Prostate gland (tissue), 2 donors: Measurements from ENCODE around the gene PRKAR1B. TPM values are rescaled to one million over a fixed set of nuclear protein-coding genes. Genes with fewer than 3 reads are reported as not detected.

ENCODE experiments used
- DNase-seq: peaks from one replicate; pipeline ENCODE4 v3.0.0-alpha.2; 2019; ENCODE audit warnings: low spot score
- H3K27ac ChIP-seq, 2 donors: fragments of 200-600 bp; sonication (generic); 2 replicates each; pipeline ENCODE4 v1.5.1; 2017 to 2019
- H3K27me3 ChIP-seq: fragments of 200-600 bp; sonication (generic); replicated peaks from 2 replicates; pipeline ENCODE4 v1.5.1; 2019; ENCODE audit not compliant: insufficient read depth
- H3K36me3 ChIP-seq, 2 donors: fragments of 200-600 bp; sonication (generic); 1 replicate in 1 of 2; 2 replicates in 1 of 2; pipeline versions ENCODE4 v1.5.1 to v1.8.1; 2017 to 2019
- H3K4me1 ChIP-seq: fragments of 200-600 bp; sonication (generic); replicated peaks from 2 replicates; pipeline ENCODE4 v1.5.1; 2019
- H3K4me3 ChIP-seq, 2 donors: fragments of 200-600 bp; sonication (generic); 2 replicates each; pipeline ENCODE4 v1.5.1; 2017 to 2019
- H3K9me3 ChIP-seq: fragments of 200-600 bp; sonication (generic); 2 replicates; pipeline ENCODE4 v1.5.1; 2017
- CTCF ChIP-seq, 4 experiments: fragments of 200-600 bp in 2 of 4; fragments of 450-650 bp in 2 of 4; sonication (generic) in 2 of 4; IDR thresholded peaks; 1 replicate in 3 of 4; 2 replicates in 1 of 4; pipeline ENCODE4 v1.5.1; 2016 to 2019; ENCODE audit warnings: antibody characterized with exemption in 4 of 4, mild to moderate bottlenecking in 2 of 4, moderate library complexity in 2 of 4
- POLR2A ChIP-seq: fragments of 450-650 bp; IDR thresholded peaks from one replicate; pipeline ENCODE4 v1.6.1; 2016; ENCODE audit warnings: antibody characterized with exemption, mild to moderate bottlenecking
- POLR2AphosphoS5 ChIP-seq: sonication (generic); formaldehyde crosslinking; IDR thresholded peaks from one replicate; pipeline ENCODE4 v1.6.1; 2017; ENCODE audit warnings: antibody characterized with exemption
- WGBS: methylation state at CpG from one replicate; pipeline ENCODE4 v1.1.5; 2018; 5-methylcytosine and 5-hydroxymethylcytosine counted together
- intact Hi-C: fragments of 100-400 bp; cut with DNase I; formaldehyde crosslinking; loops from one replicate; pipeline ENCODE4 v1.14.2; 2022
- total RNA-seq, 2 donors: library from RNA; depleted of rRNA; stranded (reverse); fragments of >200 nt; gene quantifications; one replicate each; pipeline ENCODE4 v1.1.0, GENCODE V29; 2016

PRKAR1B gene
- total RNA-seq, 2 donors from 2014 or later = 20.2 to 44.8 TPM

GRCh38 chr7:728602-729001, 1.5 kb upstream of the PRKAR1B start:
- H3K27ac ChIP-seq = no peak overlapping the region
- H3K27me3 ChIP-seq = no peaks in the 10 kb centered on the region
- intact Hi-C loops = no loop called here
- DNase-seq = no peak
- 90% methylated on average over 9 of the region's 9 CpGs for WGBS
- H3K4me1 ChIP-seq = peaks cover 4% of the 10 kb centered on the region
- no peak overlapping the region for H3K4me3 ChIP-seq
- no peaks in the 10 kb centered on the region for H3K36me3 ChIP-seq
- no peaks in the 10 kb centered on the region for H3K9me3 ChIP-seq
- TF ChIP-seq POLR2AphosphoS5 (no peak), POLR2A (no peak), CTCF (IDR thresholded peaks at IDR 0.05) (no peak)

- no peak overlapping the region for H3K27ac ChIP-seq
- H3K27me3 ChIP-seq = no peaks in the 10 kb centered on the region
- 24% methylated on average over 21 of the region's 21 CpGs for WGBS
- intact Hi-C loops = no loop called here
- H3K4me1 ChIP-seq = peaks cover 4% of the 10 kb centered on the region
- TF ChIP-seq POLR2AphosphoS5 (no peak), POLR2A (no peak), CTCF (IDR thresholded peaks at IDR 0.05) (no peak)
- peak overlapping the region; percentile 73 to 90 for H3K4me3 ChIP-seq
- H3K9me3 ChIP-seq = no peaks in the 10 kb centered on the region
- H3K36me3 ChIP-seq = no peaks in the 10 kb centered on the region
- no peak for DNase-seq
Measured at GRCh38 chr7:727806-728460, 852 bp upstream of the PRKAR1B start.

- Histone ChIP-seq H3K36me3 (no peaks in the 10 kb centered on the region), H3K27me3 (no peaks in the 10 kb centered on the region), H3K4me1 (peaks cover 1% of the 10 kb centered on the region), H3K9me3 (no peaks in the 10 kb centered on the region), H3K27ac (peak overlapping the region in 1 of 2 donors; percentile 50), H3K4me3 (peak overlapping the region; percentile 73 to 90)
- WGBS = no CpG with 5 or more reads among the region's 39 CpGs
- intact Hi-C loops = no loop called here
- no peak for TF ChIP-seq CTCF (IDR thresholded peaks at IDR 0.05)
- TF ChIP-seq POLR2AphosphoS5 = no peak
- TF ChIP-seq POLR2A = no peak
- no peak for DNase-seq
Measured at GRCh38 chr7:726854-727103, 302 bp downstream of the PRKAR1B start.

GRCh38 chr7:726084-726853, 812 bp downstream of the PRKAR1B start, which contains the start of gene DNAAF5:
DNAAF5 (plus strand) TSS chr7:726699; CDS start chr7:726721, 22 bp downstream.
- Histone ChIP-seq H3K27ac (peak within 1 kb of the TSS; percentile 7 to 50), H3K9me3 (no peaks in the 10 kb centered on the region), H3K4me1 (no peaks in the 10 kb centered on the region), H3K4me3 (peak within 1 kb of the TSS; percentile 73 to 90), H3K27me3 (no peaks in the 10 kb centered on the region), H3K36me3 (no peaks in the 10 kb centered on the region)
- peak; percentile 82 for DNase-seq
- intact Hi-C loops = no loop called here
- TF ChIP-seq POLR2AphosphoS5 = peak; percentile 91
- TF ChIP-seq CTCF (IDR thresholded peaks at IDR 0.05) = no peak
- peak; percentile 14 for TF ChIP-seq POLR2A
- 6% methylated on average over 51 of the region's 56 CpGs for WGBS
